Measurements from ENCODE around the gene SLC22A23. TPM values are rescaled to one million over a fixed set of nuclear protein-coding genes. Genes with fewer than 3 reads are reported as not detected.
A peak's percentile ranks its signal among the peaks of the same experiment; 100 is the strongest.

Gene SLC22A23
- total RNA-seq, 4 donors from 2014 or later = 26.6 to 42.6 (median 37.6) TPM

DNA sequence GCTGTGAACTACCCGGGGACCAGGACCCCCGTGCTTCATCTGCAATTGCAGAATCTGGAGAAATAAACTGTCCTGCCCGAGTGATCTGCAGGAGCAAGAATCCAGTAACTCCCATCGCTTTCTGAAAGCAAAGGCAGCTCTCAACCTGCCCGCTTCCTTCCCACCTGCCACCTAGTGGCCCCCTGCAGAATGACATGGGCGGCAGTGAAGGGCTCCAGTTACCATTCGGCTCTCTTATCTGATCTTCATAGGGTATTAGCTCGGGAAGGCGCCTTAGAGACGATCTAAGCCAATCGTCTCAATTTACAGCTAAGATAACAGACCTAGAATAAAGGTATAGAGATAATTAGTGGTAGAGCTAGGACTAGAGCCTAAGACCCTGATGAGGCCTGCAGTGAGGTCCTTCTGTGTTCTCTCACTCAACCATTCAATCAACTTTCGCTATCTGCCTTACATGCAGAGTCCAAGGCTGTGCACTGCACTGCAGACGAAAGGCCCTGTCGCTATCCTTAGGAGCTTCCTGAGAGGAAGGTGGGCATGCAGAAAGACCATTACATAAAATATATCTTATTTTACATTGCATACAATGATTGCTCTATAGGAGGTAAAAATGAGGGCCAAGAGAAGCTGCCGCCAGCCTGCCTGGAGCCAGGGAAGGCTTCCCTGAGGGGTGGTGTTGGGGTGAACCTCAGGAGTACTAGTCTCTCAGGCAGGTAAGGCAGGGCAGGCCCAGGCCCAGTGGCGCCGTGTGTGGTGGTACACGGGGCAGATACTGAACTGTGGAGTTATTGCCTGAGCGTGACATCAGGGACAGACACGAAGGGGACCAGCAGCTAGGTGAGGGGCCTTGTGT, 205.2 kb downstream of the SLC22A23 start:
- intact Hi-C loops (cut with DNase I) = loop anchor here (5.0 kb wide), 1 partner anchor 124 kb away; no protein-coding TSS in a partner anchor
- Histone ChIP-seq H3K4me1 (peaks cover 0 to 32% (median 0%) of the 10 kb centered on the region in 3 donors), H3K27ac (no peak overlapping the region), H3K9me3 (no peaks in the 10 kb centered on the region), H3K36me3 (no peaks in the 10 kb centered on the region), H3K27me3 (peaks cover 0 to 30% (median 0%) of the 10 kb centered on the region in 4 donors), H3K4me3 (peak overlapping the region in 1 of 4 donors; percentile 21)
- no peak for TF ChIP-seq POLR2A (IDR thresholded peaks at IDR 0.05)
- TF ChIP-seq, protein P1, sequence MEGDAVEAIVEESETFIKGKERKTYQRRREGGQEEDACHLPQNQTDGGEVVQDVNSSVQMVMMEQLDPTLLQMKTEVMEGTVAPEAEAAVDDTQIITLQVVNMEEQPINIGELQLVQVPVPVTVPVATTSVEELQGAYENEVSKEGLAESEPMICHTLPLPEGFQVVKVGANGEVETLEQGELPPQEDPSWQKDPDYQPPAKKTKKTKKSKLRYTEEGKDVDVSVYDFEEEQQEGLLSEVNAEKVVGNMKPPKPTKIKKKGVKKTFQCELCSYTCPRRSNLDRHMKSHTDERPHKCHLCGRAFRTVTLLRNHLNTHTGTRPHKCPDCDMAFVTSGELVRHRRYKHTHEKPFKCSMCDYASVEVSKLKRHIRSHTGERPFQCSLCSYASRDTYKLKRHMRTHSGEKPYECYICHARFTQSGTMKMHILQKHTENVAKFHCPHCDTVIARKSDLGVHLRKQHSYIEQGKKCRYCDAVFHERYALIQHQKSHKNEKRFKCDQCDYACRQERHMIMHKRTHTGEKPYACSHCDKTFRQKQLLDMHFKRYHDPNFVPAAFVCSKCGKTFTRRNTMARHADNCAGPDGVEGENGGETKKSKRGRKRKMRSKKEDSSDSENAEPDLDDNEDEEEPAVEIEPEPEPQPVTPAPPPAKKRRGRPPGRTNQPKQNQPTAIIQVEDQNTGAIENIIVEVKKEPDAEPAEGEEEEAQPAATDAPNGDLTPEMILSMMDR (IDR thresholded peaks at IDR 0.05) = peak; percentile 95 to 98 (median 96)
- 34 to 35% methylated on average over 14 to 15 of the region's 20 CpGs for WGBS, 2 donors
- DNase-seq = peak; percentile 14

DNA sequence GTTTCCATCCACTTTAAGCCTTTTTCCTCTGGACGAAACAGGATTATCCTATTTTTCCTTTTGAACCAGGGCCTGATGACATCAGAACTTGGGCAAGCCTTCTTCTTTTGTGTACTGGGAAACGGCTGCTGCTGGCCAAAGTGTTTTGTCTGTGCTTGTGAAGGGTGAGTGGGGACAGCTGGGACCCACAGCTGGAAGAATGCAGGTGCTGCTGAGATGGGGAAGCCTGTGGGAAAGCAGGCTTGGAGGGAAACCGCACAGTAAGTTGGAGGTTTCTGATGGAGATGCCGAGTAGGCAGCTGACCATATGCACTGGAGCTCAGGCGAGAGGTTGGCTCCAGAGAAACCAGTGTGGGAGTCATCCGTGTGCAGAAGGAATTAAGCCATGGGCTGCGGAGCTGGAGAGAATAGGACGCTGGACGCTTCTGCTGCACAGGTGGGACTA, 206.6 kb downstream of the SLC22A23 start:
- Histone ChIP-seq H3K4me1 (peaks cover 0 to 32% (median 0%) of the 10 kb centered on the region in 3 donors), H3K27me3 (peaks cover 0 to 30% (median 0%) of the 10 kb centered on the region in 4 donors), H3K4me3 (no peak overlapping the region), H3K36me3 (no peaks in the 10 kb centered on the region), H3K27ac (no peak overlapping the region), H3K9me3 (no peaks in the 10 kb centered on the region)
- WGBS, 2 donors = 61% methylated on average over 9 of the region's 9 CpGs
- TF ChIP-seq POLR2A (IDR thresholded peaks at IDR 0.05) = no peak
- TF ChIP-seq, protein P1 (IDR thresholded peaks at IDR 0.05) = no peak
- intact Hi-C loops (cut with DNase I) = loop anchor here (5.0 kb wide), 1 partner anchor 123 kb away; no protein-coding TSS in a partner anchor
- DNase-seq = no peak

DNA sequence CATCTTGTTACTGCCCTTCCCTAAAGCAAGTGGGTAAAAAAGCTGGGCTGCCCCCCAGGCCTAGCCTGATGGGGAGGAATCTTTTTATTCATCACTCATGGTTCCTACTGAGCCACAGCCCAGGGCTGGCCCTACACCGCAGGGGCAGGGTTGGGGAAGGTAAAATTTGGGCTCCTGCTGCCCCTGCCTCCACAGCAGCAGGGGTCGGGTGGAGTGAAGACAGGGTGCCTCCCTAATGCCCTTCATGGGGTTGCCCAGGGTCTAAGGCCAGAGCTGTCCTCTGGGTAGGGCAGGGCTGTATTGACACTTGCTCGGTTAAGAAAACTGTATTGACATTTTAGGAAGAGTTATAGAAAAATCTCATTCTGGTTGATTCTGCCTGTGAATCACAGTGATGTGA, 207.0 kb downstream of the SLC22A23 start:
- intact Hi-C loops (cut with DNase I) = loop anchor here (5.0 kb wide), 1 partner anchor 123 kb away; no protein-coding TSS in a partner anchor
- peaks cover 0 to 30% (median 0%) of the 10 kb centered on the region in 4 donors for H3K27me3 ChIP-seq
- 92 to 100% methylated on average over 1 to 2 of the region's 3 CpGs for WGBS, 2 donors
- H3K9me3 ChIP-seq = no peaks in the 10 kb centered on the region
- no peak for DNase-seq
- no peak overlapping the region for H3K4me3 ChIP-seq
- H3K36me3 ChIP-seq = no peaks in the 10 kb centered on the region
- no peak overlapping the region for H3K27ac ChIP-seq
- no peak for TF ChIP-seq POLR2A (IDR thresholded peaks at IDR 0.05)
- TF ChIP-seq, protein P1 (IDR thresholded peaks at IDR 0.05) = no peak
- H3K4me1 ChIP-seq = peaks cover 0 to 32% (median 0%) of the 10 kb centered on the region in 3 donors

DNA sequence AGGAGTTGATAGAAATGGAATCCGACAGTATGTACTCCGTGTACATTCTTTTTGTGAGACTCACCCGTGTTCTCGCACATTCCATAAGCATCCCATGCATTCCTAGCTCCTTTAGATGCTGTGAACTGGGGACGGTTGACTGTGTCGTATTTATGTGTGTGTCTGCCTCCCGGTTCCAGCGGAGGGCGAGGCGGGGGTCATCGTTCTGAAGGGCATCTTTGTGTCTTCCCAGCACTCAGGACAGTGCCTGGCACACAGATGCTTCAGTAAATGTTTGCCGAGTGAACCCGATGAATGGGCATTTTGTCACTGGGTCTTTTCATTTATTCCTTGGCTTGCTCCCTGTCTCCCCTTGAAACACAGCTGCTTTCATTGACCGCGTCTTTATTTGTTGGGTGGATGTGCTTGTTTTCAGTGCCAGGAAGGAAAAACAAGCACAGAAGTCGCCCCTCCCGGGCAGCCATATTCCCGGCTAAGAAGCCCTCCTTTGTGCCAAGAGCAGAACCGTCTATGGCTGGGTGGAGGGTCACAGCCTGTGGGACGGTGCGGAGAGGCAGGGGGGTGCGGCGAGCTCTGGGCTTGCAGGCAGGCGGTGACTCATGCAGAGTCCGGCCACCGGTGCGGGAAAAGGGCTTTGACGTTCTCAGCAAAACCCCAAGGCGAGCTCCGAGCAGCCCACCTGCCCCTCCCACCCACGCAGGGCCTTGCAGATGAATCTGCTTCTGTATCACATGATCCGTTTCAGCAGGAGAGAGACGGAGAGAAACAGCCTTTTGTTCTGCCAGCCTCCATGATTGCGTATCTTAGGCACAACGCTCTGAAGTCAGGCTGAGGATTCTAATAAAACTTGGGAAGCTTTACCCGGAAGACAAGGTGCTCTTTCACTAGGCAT, 209.3 kb downstream of the SLC22A23 start:
- WGBS, 2 donors = 49 to 50% methylated on average over 21 to 23 of the region's 36 CpGs
- Histone ChIP-seq H3K27ac (peak overlapping the region in 2 of 4 donors; percentile 35 to 48), H3K4me1 (peaks cover 0 to 32% (median 0%) of the 10 kb centered on the region in 3 donors), H3K36me3 (no peaks in the 10 kb centered on the region), H3K4me3 (peak overlapping the region in 3 of 4 donors; percentile 28 to 55 (median 31)), H3K9me3 (no peaks in the 10 kb centered on the region), H3K27me3 (peaks cover 0 to 30% (median 0%) of the 10 kb centered on the region in 4 donors)
- TF ChIP-seq, protein P1 (IDR thresholded peaks at IDR 0.05) = no peak
- TF ChIP-seq POLR2A (IDR thresholded peaks at IDR 0.05) = no peak
- no peak for DNase-seq
- intact Hi-C loops (cut with DNase I) = no loop called here
